HepG2 (cell line): Measurements from ENCODE around the gene NRL. TPM values are rescaled to one million over a fixed set of nuclear protein-coding genes. Genes with fewer than 3 reads are reported as not detected.
A peak's percentile ranks its signal among the peaks of the same experiment; 100 is the strongest.

ENCODE experiments used
- CEBPG ChIP-seq: IDR thresholded peaks from 2 replicates; pipeline ENCODE4 v1.6.1; 2016
- DPF2 ChIP-seq: sonication (generic); formaldehyde crosslinking; IDR thresholded peaks from 2 replicates; pipeline ENCODE4 v1.4.0; 2020; ENCODE audit warnings: mild to moderate bottlenecking, low read depth, missing genetic modification reagents, borderline replicate concordance
- HMG20A ChIP-seq: IDR thresholded peaks from 2 replicates; pipeline ENCODE4 v1.6.1; 2016; ENCODE audit warnings: borderline replicate concordance
- HNF4A ChIP-seq: sonication (generic); formaldehyde crosslinking; IDR thresholded peaks from 2 replicates; pipeline ENCODE4 v1.4.0; 2020; ENCODE audit warnings: missing genetic modification reagents
- RAD51 ChIP-seq: fragments of 450-650 bp; IDR thresholded peaks from 2 replicates; pipeline ENCODE4 v1.6.1; 2016; ENCODE audit warnings: borderline replicate concordance
- RNF2 ChIP-seq: fragments of 450-650 bp; conservative IDR thresholded peaks from 2 replicates; pipeline ENCODE4 v1.6.1; 2016; ENCODE audit warnings: low read depth
- SAFB2 ChIP-seq: sonication (generic); formaldehyde crosslinking; IDR thresholded peaks from 2 replicates; pipeline ENCODE4 v1.5.1; 2020; ENCODE audit warnings: missing genetic modification reagents, low read depth, mild to moderate bottlenecking, borderline replicate concordance
- SP1 ChIP-seq, 2 experiments: fragments of 450-650 bp in 1 of 2; sonication (generic) in 1 of 2; formaldehyde crosslinking in 1 of 2; IDR thresholded peaks; 2 replicates each; pipeline versions ENCODE4 v1.4.0 to v1.6.1; 2016 to 2020; ENCODE audit warnings: missing genetic modification reagents in 1 of 2
- ZKSCAN1 ChIP-seq: fragments of 150-350 bp; IDR thresholded peaks from 2 replicates; pipeline ENCODE4 v1.6.1; 2014; ENCODE audit warnings: low read length
- ZNF292 ChIP-seq: sonication (generic); formaldehyde crosslinking; IDR thresholded peaks from 2 replicates; pipeline ENCODE4 v1.8.1; 2022; ENCODE audit warnings: mild to moderate bottlenecking, low read depth, missing genetic modification reagents, borderline replicate concordance
- ZNF3 ChIP-seq: IDR thresholded peaks from 2 replicates; pipeline ENCODE4 v1.7.0; 2017; ENCODE audit warnings: inconsistent platforms
- ZNF510 ChIP-seq: sonication (generic); formaldehyde crosslinking; IDR thresholded peaks from 2 replicates; pipeline ENCODE4 v1.4.0; 2020; ENCODE audit warnings: low read depth, mild to moderate bottlenecking, missing genetic modification reagents
- ZNF549 ChIP-seq: sonication (generic); formaldehyde crosslinking; IDR thresholded peaks from 2 replicates; pipeline ENCODE4 v1.5.0; 2020; ENCODE audit warnings: missing genetic modification reagents
- ZNF772 ChIP-seq: sonication (generic); formaldehyde crosslinking; IDR thresholded peaks from 2 replicates; pipeline ENCODE4 v1.5.0; 2020; ENCODE audit warnings: mild to moderate bottlenecking, missing genetic modification reagents
- polyA plus RNA-seq, 8 experiments: library from polyadenylated mRNA; depleted of rRNA in 3 of 8; stranded (reverse) in 7 of 8; unstranded in 1 of 8; fragments of >200 nt; fragmentation: Illumina TruSeq in 4 of 8; extraction: Trizol in 4 of 8; gene quantifications; 2 replicates each; pipeline versions ENCODE4 v1.2.1 to v1.2.3, GENCODE V29; 2011 to 2016; ENCODE audit warnings: low read depth in 4 of 8, missing spikeins in 1 of 8, mixed read lengths in 1 of 8; ENCODE audit not compliant: insufficient read depth in 1 of 8
- total RNA-seq, 5 experiments: library from RNA; depleted of rRNA; stranded (reverse); fragments of >200 nt; fragmentation: Illumina TruSeq; extraction: Trizol; gene quantifications; 2 replicates each; pipeline ENCODE4 v1.2.3, GENCODE V29; 2016; ENCODE audit warnings: low read depth in 1 of 5
- TF ChIP-seq, protein P1 (sequence below): sonication (generic); formaldehyde crosslinking; IDR thresholded peaks from 2 replicates; pipeline ENCODE4 v1.8.0; 2022; ENCODE audit warnings: mild to moderate bottlenecking, missing genetic modification reagents
- TF ChIP-seq, protein P2 (sequence below): sonication (generic); formaldehyde crosslinking; IDR thresholded peaks from 2 replicates; pipeline ENCODE4 v1.9.0; 2021; ENCODE audit warnings: missing genetic modification reagents, mild to moderate bottlenecking, borderline replicate concordance
- TF ChIP-seq, protein P3 (sequence below): sonication (generic); formaldehyde crosslinking; IDR thresholded peaks from 2 replicates; pipeline ENCODE4 v1.5.0; 2020; ENCODE audit warnings: mild to moderate bottlenecking, missing genetic modification reagents, borderline replicate concordance
- TF ChIP-seq, protein P4 (sequence below): sonication (generic); formaldehyde crosslinking; conservative IDR thresholded peaks from 2 replicates; pipeline ENCODE4 v1.4.0; 2020; ENCODE audit warnings: missing genetic modification reagents

NRL gene
- total and polyA plus RNA-seq, 2 of the 13 experiments (the other 11 are each of a cell fraction or from before 2014, with no cell fraction given), result 2.5 to 4.7 TPM

DNA sequence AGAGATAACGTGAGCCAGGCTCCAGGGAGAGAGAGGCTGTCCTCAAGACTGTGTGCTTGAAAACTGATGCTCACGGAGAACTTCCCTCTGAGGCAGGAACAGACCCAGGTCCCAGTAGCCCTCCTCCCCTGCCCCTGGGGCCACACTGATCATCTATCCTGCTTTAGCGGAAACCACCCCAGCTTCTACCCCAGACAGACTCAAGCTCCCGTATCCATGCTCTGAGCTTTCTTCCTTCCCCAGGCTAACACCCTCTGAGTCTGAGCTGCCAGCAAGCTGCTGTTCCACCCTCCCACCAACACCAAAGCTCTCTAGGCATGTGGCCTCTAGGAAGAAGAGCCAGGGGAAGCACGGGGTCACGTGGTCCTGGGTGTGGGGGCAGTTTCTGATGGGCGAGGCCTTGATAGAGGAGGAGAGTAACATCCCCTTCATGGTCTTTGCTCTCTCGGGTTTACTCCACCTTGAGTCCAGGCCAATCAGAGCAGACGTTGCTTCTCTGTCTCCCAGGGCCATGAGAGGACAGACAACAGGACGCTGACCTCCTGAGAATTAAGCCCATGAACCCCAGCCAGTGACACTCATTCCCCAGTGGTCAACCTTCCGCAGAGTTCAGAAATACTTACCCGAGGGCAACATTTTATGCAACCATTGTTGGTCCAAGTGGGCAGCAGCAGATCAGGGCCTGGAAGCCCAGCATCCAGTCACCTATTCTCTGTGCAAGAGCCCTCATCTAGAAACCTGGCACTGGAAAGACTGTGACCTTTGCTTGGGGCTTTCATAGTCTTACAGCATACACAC, 19.3 kb downstream of the NRL start (continued):
- TF ChIP-seq, protein P1, sequence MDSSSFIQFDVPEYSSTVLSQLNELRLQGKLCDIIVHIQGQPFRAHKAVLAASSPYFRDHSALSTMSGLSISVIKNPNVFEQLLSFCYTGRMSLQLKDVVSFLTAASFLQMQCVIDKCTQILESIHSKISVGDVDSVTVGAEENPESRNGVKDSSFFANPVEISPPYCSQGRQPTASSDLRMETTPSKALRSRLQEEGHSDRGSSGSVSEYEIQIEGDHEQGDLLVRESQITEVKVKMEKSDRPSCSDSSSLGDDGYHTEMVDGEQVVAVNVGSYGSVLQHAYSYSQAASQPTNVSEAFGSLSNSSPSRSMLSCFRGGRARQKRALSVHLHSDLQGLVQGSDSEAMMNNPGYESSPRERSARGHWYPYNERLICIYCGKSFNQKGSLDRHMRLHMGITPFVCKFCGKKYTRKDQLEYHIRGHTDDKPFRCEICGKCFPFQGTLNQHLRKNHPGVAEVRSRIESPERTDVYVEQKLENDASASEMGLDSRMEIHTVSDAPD (CRISPR knock-in tag), result peak; percentile 95
- no peak for TF ChIP-seq SP1 (IDR thresholded peaks at IDR 0.05)
- peak; percentile 82 for TF ChIP-seq SP1 (CRISPR knock-in tag; IDR thresholded peaks at IDR 0.05)
- TF ChIP-seq, protein P2, sequence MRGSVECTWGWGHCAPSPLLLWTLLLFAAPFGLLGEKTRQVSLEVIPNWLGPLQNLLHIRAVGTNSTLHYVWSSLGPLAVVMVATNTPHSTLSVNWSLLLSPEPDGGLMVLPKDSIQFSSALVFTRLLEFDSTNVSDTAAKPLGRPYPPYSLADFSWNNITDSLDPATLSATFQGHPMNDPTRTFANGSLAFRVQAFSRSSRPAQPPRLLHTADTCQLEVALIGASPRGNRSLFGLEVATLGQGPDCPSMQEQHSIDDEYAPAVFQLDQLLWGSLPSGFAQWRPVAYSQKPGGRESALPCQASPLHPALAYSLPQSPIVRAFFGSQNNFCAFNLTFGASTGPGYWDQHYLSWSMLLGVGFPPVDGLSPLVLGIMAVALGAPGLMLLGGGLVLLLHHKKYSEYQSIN, result no peak
- 0 out of 2 replicates have a peak, but pooled peaks have one; percentile 12 for TF ChIP-seq ZNF549 (CRISPR knock-in tag)
- peak; percentile 74 for TF ChIP-seq ZKSCAN1
- TF ChIP-seq, protein P3, sequence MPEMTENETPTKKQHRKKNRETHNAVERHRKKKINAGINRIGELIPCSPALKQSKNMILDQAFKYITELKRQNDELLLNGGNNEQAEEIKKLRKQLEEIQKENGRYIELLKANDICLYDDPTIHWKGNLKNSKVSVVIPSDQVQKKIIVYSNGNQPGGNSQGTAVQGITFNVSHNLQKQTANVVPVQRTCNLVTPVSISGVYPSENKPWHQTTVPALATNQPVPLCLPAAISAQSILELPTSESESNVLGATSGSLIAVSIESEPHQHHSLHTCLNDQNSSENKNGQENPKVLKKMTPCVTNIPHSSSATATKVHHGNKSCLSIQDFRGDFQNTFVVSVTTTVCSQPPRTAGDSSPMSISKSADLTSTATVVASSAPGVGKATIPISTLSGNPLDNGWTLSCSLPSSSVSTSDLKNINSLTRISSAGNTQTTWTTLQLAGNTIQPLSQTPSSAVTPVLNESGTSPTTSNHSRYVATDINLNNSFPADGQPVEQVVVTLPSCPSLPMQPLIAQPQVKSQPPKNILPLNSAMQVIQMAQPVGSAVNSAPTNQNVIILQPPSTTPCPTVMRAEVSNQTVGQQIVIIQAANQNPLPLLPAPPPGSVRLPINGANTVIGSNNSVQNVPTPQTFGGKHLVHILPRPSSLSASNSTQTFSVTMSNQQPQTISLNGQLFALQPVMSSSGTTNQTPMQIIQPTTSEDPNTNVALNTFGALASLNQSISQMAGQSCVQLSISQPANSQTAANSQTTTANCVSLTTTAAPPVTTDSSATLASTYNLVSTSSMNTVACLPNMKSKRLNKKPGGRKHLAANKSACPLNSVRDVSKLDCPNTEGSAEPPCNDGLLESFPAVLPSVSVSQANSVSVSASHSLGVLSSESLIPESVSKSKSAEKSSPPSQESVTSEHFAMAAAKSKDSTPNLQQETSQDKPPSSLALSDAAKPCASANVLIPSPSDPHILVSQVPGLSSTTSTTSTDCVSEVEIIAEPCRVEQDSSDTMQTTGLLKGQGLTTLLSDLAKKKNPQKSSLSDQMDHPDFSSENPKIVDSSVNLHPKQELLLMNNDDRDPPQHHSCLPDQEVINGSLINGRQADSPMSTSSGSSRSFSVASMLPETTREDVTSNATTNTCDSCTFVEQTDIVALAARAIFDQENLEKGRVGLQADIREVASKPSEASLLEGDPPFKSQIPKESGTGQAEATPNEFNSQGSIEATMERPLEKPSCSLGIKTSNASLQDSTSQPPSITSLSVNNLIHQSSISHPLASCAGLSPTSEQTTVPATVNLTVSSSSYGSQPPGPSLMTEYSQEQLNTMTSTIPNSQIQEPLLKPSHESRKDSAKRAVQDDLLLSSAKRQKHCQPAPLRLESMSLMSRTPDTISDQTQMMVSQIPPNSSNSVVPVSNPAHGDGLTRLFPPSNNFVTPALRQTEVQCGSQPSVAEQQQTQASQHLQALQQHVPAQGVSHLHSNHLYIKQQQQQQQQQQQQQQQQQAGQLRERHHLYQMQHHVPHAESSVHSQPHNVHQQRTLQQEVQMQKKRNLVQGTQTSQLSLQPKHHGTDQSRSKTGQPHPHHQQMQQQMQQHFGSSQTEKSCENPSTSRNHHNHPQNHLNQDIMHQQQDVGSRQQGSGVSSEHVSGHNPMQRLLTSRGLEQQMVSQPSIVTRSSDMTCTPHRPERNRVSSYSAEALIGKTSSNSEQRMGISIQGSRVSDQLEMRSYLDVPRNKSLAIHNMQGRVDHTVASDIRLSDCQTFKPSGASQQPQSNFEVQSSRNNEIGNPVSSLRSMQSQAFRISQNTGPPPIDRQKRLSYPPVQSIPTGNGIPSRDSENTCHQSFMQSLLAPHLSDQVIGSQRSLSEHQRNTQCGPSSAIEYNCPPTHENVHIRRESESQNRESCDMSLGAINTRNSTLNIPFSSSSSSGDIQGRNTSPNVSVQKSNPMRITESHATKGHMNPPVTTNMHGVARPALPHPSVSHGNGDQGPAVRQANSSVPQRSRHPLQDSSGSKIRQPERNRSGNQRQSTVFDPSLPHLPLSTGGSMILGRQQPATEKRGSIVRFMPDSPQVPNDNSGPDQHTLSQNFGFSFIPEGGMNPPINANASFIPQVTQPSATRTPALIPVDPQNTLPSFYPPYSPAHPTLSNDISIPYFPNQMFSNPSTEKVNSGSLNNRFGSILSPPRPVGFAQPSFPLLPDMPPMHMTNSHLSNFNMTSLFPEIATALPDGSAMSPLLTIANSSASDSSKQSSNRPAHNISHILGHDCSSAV (CRISPR knock-in tag), result peak; percentile 87
- TF ChIP-seq CEBPG (CRISPR knock-in tag), result peak; percentile 81
- TF ChIP-seq RAD51, result peak; percentile 99
- TF ChIP-seq ZNF772, result peak; percentile 99
- TF ChIP-seq ZNF3 (CRISPR knock-in tag), result peak; percentile 78; the same call in 1 of the 2 replicates
- TF ChIP-seq ZNF292 (CRISPR knock-in tag), result peak; percentile 89; the same call in 1 of the 2 replicates
- peak; percentile 99; the same call in 1 of the 2 replicates for TF ChIP-seq SAFB2 (CRISPR knock-in tag)
- TF ChIP-seq, protein P4, sequence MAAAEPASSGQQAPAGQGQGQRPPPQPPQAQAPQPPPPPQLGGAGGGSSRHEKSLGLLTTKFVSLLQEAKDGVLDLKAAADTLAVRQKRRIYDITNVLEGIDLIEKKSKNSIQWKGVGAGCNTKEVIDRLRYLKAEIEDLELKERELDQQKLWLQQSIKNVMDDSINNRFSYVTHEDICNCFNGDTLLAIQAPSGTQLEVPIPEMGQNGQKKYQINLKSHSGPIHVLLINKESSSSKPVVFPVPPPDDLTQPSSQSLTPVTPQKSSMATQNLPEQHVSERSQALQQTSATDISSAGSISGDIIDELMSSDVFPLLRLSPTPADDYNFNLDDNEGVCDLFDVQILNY, result no peak; the same call in 1 of the 2 replicates
- TF ChIP-seq HMG20A (CRISPR knock-in tag), result peak; percentile 80
- peak; percentile 98 for TF ChIP-seq HNF4A
- TF ChIP-seq DPF2, result 0 out of 2 replicates have a peak, but pooled peaks have one; percentile 35
- peak; percentile 99 for TF ChIP-seq ZNF510 (CRISPR knock-in tag)
- 0 out of 2 replicates have a peak, but pooled peaks have one; percentile 55 for TF ChIP-seq RNF2
